NCI-H460 (cell line): Measurements from ENCODE around the gene NCAPH2. TPM values are rescaled to one million over a fixed set of nuclear protein-coding genes. Genes with fewer than 3 reads are reported as not detected.

ENCODE experiments used
- DNase-seq: peaks from one replicate; pipeline ENCODE4 v3.0.0-alpha.2; 2016; ENCODE audit warnings: low read depth; ENCODE audit errors: extremely low read depth
- polyA plus RNA-seq: library from polyadenylated mRNA; depleted of rRNA; stranded (reverse); fragments of >200 nt; gene quantifications from 2 replicates; pipeline ENCODE4 v1.2.3, GENCODE V29; 2014; cell fraction: nucleus; rRNA removed
- total RNA-seq: library from RNA; depleted of rRNA; stranded (reverse); fragments of >200 nt; shearing (Covaris generic); gene quantifications from 2 replicates; pipeline ENCODE4 v1.2.3, GENCODE V29; 2014; rRNA removed

Gene NCAPH2
- total RNA-seq = 28.6 and 38.0 TPM in 2 replicates
- 137 and 157 TPM in 2 replicates for polyA plus RNA-seq

- DNase-seq = peak; percentile 91
Observed at GRCh38 chr22:50507991-50508884, at the start of gene NCAPH2. Gene NCAPH2, plus strand, starts transcription at chr22:50508224. Its CDS starts 114 bp downstream, at chr22:50508338.

GRCh38 chr22:50459016-50459415 lies 49.0 kb upstream of the NCAPH2 start:
- no peak for DNase-seq

GRCh38 chr22:50459496-50460140 lies 48.4 kb upstream of the NCAPH2 start:
- DNase-seq = no peak

- DNase-seq = no peak
Observed at GRCh38 chr22:50460938-50461337, 47.1 kb upstream of the NCAPH2 start.

- no peak for DNase-seq
Observed at GRCh38 chr22:50461536-50461935, 46.5 kb upstream of the NCAPH2 start.

GRCh38 chr22:50461979-50462540 lies 46.0 kb upstream of the NCAPH2 start:
- DNase-seq = no peak

- no peak for DNase-seq
Observed at GRCh38 chr22:50463188-50463900, 44.7 kb upstream of the NCAPH2 start.

GRCh38 chr22:50464451-50464850 lies 43.6 kb upstream of the NCAPH2 start:
- DNase-seq = no peak

- no peak for DNase-seq
Observed at GRCh38 chr22:50465066-50465930, 42.7 kb upstream of the NCAPH2 start.

- DNase-seq = no peak
Observed at GRCh38 chr22:50467341-50467740, 40.7 kb upstream of the NCAPH2 start.

- no peak for DNase-seq
Observed at GRCh38 chr22:50467773-50468440, 40.1 kb upstream of the NCAPH2 start.

- DNase-seq = no peak
Observed at GRCh38 chr22:50468626-50469025, 39.4 kb upstream of the NCAPH2 start.

GRCh38 chr22:50469377-50470305 lies 38.4 kb upstream of the NCAPH2 start:
- no peak for DNase-seq

GRCh38 chr22:50470491-50470890 lies 37.5 kb upstream of the NCAPH2 start:
- DNase-seq = no peak

GRCh38 chr22:50471197-50471847 lies 36.7 kb upstream of the NCAPH2 start:
- DNase-seq = no peak

- DNase-seq = no peak
Observed at GRCh38 chr22:50471962-50472361, 36.1 kb upstream of the NCAPH2 start.

- no peak for DNase-seq
Observed at GRCh38 chr22:50473088-50473487, 34.9 kb upstream of the NCAPH2 start.
